A549 (cell line): ENCODE data around the gene NSD2. TPM values are rescaled to one million over a fixed set of nuclear protein-coding genes. Genes with fewer than 3 reads are reported as not detected.

Experiments
- ATAC-seq, 2 experiments: fragments of 200-7000 bp in 1 of 2; fragments of >200 bp in 1 of 2; cut with Nextera tagmentation in 1 of 2; cut with Tn5 transposase in 1 of 2; 3 replicates each; pipeline versions ENCODE4 v1.8.0 to v1.9.1; 2018 to 2020; ENCODE audit warnings: mild to moderate bottlenecking in 1 of 2, moderate library complexity in 1 of 2
- CTCF ChIA-PET: fragments of 300-600 bp; sonication (Branson Sonifier 250); formaldehyde crosslinking; extraction: SDS; loops from one replicate; lab custom pipeline; 2021; ENCODE audit warnings: antibody characterized with exemption, inconsistent platforms; lab: Yijun Ruan, JAX
- POLR2A ChIA-PET: fragments of 350-600 bp; formaldehyde crosslinking; extraction: SDS; loops from one replicate; lab custom pipeline; 2021; ENCODE audit warnings: antibody characterized with exemption, inconsistent platforms; lab: Yijun Ruan, JAX
- DNase-seq, 2 experiments: peaks; one replicate each; pipeline versions ENCODE4 v3.0.0 to v3.0.0-alpha.2; 2011 to 2016; ENCODE audit warnings: low read depth in 1 of 2, low spot score in 1 of 2
- FAIRE-seq: peaks from 2 replicates; lab custom pipeline; 2011; peaks lifted over from hg19 to GRCh38; lab: Jason Lieb, UNC
- H3K27ac ChIP-seq, 2 experiments: fragments of >200 bp; sonication (Bioruptor Twin); formaldehyde crosslinking; 3 replicates each; pipeline ENCODE4 v1.5.1; 2016 to 2017
- H3K4me1 ChIP-seq: fragments of >200 bp; sonication (Bioruptor Twin); formaldehyde crosslinking; 3 replicates; pipeline ENCODE4 v1.6.1; 2016
- H3K4me2 ChIP-seq: fragments of >200 bp; sonication (Bioruptor Twin); formaldehyde crosslinking; 3 replicates; pipeline ENCODE4 v1.6.1; 2016
- H3K4me3 ChIP-seq: fragments of >200 bp; sonication (Bioruptor Twin); formaldehyde crosslinking; 3 replicates; pipeline ENCODE4 v1.5.1; 2016
- H3K9me3 ChIP-seq: fragments of >200 bp; sonication (Bioruptor Twin); formaldehyde crosslinking; 3 replicates; pipeline ENCODE4 v1.6.1; 2016
- BCL3 ChIP-seq: fragments of >200 bp; sonication (Bioruptor Twin); formaldehyde crosslinking; IDR thresholded peaks from 3 replicates; pipeline ENCODE4 v1.6.1; 2016
- CBX2 ChIP-seq: fragments of 200-600 bp; sonication (generic); IDR thresholded peaks from 2 replicates; pipeline ENCODE4 v1.6.1; 2016; ENCODE audit warnings: low read depth, mild to moderate bottlenecking, borderline replicate concordance
- CEBPB ChIP-seq, 2 experiments: fragments of >200 bp in 1 of 2; sonication (Bioruptor Twin) in 1 of 2; formaldehyde crosslinking in 1 of 2; IDR thresholded peaks; 2 replicates each; pipeline ENCODE4 v1.6.1; 2012 to 2016
- CHD2 ChIP-seq: fragments of 150-350 bp; IDR thresholded peaks from 2 replicates; pipeline ENCODE4 v1.6.1; 2014; ENCODE audit warnings: low read length; ENCODE audit not compliant: partially characterized antibody
- EHMT2 ChIP-seq: fragments of 200-600 bp; sonication (generic); IDR thresholded peaks from 2 replicates; pipeline ENCODE4 v1.6.1; 2016; ENCODE audit warnings: antibody characterized with exemption, low read depth, mild to moderate bottlenecking, moderate library complexity
- FOSB ChIP-seq: fragments of 250-450 bp; sonication (Bioruptor Pico); IDR thresholded peaks from 2 replicates; pipeline ENCODE4 v1.5.0; 2020; ENCODE audit warnings: mild to moderate bottlenecking, moderate library complexity
- FOSL2 ChIP-seq, 2 experiments: fragments of 450-650 bp in 1 of 2; fragments of >200 bp in 1 of 2; sonication (Bioruptor Twin) in 1 of 2; formaldehyde crosslinking; IDR thresholded peaks; 2 replicates each; pipeline versions ENCODE4 v1.5.0 to v1.6.1; 2016 to 2020; ENCODE audit warnings: mild to moderate bottlenecking in 1 of 2, moderate library complexity in 1 of 2
- FOXS1 ChIP-seq: fragments of 250-450 bp; sonication (Bioruptor Pico); IDR thresholded peaks from 2 replicates; pipeline ENCODE4 v1.5.0; 2020; ENCODE audit warnings: mild to moderate bottlenecking, moderate library complexity
- GATA3 ChIP-seq: IDR thresholded peaks from 2 replicates; pipeline ENCODE4 v1.6.1; 2012; ENCODE audit warnings: borderline replicate concordance
- HES2 ChIP-seq: fragments of >200 bp; sonication (Bioruptor Twin); formaldehyde crosslinking; IDR thresholded peaks from 2 replicates; pipeline ENCODE4 v1.6.1; 2016
- NPAS2 ChIP-seq: fragments of 250-450 bp; sonication (Bioruptor Pico); IDR thresholded peaks from 2 replicates; pipeline ENCODE4 v1.8.0; 2022; ENCODE audit warnings: mild to moderate bottlenecking, moderate library complexity, borderline replicate concordance
- POLR2A ChIP-seq: IDR thresholded peaks from 2 replicates; pipeline ENCODE4 v1.6.1; 2012; ENCODE audit warnings: mild to moderate bottlenecking, low read length
- RCOR1 ChIP-seq: fragments of 150-350 bp; IDR thresholded peaks from 2 replicates; pipeline ENCODE4 v1.6.1; 2014; ENCODE audit warnings: antibody characterized with exemption, low read length, low read depth
- RFX5 ChIP-seq: fragments of 450-650 bp; IDR thresholded peaks from 2 replicates; pipeline ENCODE4 v1.7.1; 2014; ENCODE audit warnings: antibody characterized with exemption, mild to moderate bottlenecking, moderate library complexity
- SMC3 ChIP-seq: fragments of >200 bp; sonication (Bioruptor Twin); formaldehyde crosslinking; IDR thresholded peaks from 3 replicates; pipeline ENCODE4 v1.6.1; 2018; ENCODE audit warnings: inconsistent platforms
- TP53 ChIP-seq: fragments of 250-450 bp; sonication (Bioruptor Pico); IDR thresholded peaks from 2 replicates; pipeline ENCODE4 v1.5.0; 2021; ENCODE audit warnings: mild to moderate bottlenecking, moderate library complexity
- WGBS: methylation state at CpG from one replicate; pipeline ENCODE4 v1.1.6; 2017; ENCODE audit errors: missing lambda C conversion rate; 5-methylcytosine and 5-hydroxymethylcytosine counted together
- polyA plus RNA-seq, 4 experiments: library from polyadenylated mRNA; depleted of rRNA in 3 of 4; stranded (reverse); fragments of >200 nt; fragmentation: RNase III in 1 of 4; extraction: RNeasy Plus Mini Kit Qiagen cat#74134 plus additional on column Dnase treatment in 1 of 4; gene quantifications; 2 replicates in 3 of 4; 3 replicates in 1 of 4; pipeline ENCODE4 v1.2.3, GENCODE V29; 2011 to 2017
- TF ChIP-seq, protein P1 (sequence below): fragments of 450-650 bp; IDR thresholded peaks from 2 replicates; pipeline ENCODE4 v1.6.1; 2014; ENCODE audit warnings: antibody characterized with exemption

Gene NSD2
- polyA plus RNA-seq, 2 of the 4 experiments (the other 2 are of a cell fraction), result 43.8 to 49.3 TPM

GRCh38 chr4:1973218-1973617, 102.0 kb downstream of the NSD2 start:
- no peak overlapping the region for H3K4me3 ChIP-seq
- CTCF ChIA-PET, result no interaction called here
- FAIRE-seq, result no peak
- no peaks in the 10 kb centered on the region for H3K4me1 ChIP-seq
- POLR2A ChIA-PET, result no interaction called here
- H3K9me3 ChIP-seq, result no peaks in the 10 kb centered on the region
- no peak overlapping the region for H3K4me2 ChIP-seq
- H3K27ac ChIP-seq, result no peak overlapping the region
- WGBS, result 94% methylated on average over 12 of the region's 12 CpGs
- no peak for DNase-seq
- TF ChIP-seq RCOR1 (no peak), SMC3 (no peak)
- ATAC-seq, result no peak

GRCh38 chr4:1973661-1974060, 102.5 kb downstream of the NSD2 start:
- WGBS, result 96% methylated on average over 13 of the region's 18 CpGs
- CTCF ChIA-PET, result no interaction called here
- ATAC-seq, result no peak
- no peaks in the 10 kb centered on the region for H3K4me1 ChIP-seq
- no peaks in the 10 kb centered on the region for H3K9me3 ChIP-seq
- no peak for TF ChIP-seq RFX5
- no peak for TF ChIP-seq CBX2
- TF ChIP-seq EHMT2, result no peak
- no peak for TF ChIP-seq FOSL2 (IDR thresholded peaks at IDR 0.05)
- TF ChIP-seq FOSL2 (CRISPR knock-in tag; IDR thresholded peaks at IDR 0.05), result no peak
- TF ChIP-seq CHD2, result no peak
- TF ChIP-seq HES2, result no peak
- no peak for TF ChIP-seq FOXS1 (CRISPR knock-in tag)
- TF ChIP-seq, all 56 proteins: peak for 0
- H3K4me2 ChIP-seq, result no peak overlapping the region
- no peak overlapping the region for H3K27ac ChIP-seq
- FAIRE-seq (no peak), DNase-seq (no peak)
- POLR2A ChIA-PET, result no interaction called here
- no peak overlapping the region for H3K4me3 ChIP-seq

DNA sequence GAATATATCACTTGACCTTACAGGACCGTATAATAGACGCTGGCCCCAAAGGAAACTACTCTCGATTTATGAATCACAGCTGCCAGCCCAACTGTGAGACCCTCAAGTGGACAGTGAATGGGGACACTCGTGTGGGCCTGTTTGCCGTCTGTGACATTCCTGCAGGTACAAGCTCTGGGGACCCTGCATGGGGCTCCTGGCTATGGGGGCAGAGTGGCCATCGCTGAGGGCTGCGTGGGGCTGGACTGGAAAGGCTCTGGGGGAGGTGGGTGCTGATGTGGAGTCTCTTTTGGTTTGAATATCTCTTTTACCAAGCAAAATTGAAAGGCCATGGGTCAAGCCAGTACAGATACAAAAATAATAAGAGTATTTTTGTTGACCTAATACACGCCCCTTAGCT, 103.6 kb downstream of the NSD2 start:
- ChIA-PET POLR2A (no interaction called here), CTCF (interaction anchor here (0.6 kb wide), 1 partner anchor 36 kb away, joined by 4 read pairs; no protein-coding TSS in a partner anchor)
- FAIRE-seq (no peak), DNase-seq (no peak), ATAC-seq (no peak)
- Histone ChIP-seq H3K9me3 (no peaks in the 10 kb centered on the region), H3K4me3 (no peak overlapping the region), H3K4me1 (no peaks in the 10 kb centered on the region), H3K27ac (no peak overlapping the region), H3K4me2 (no peak overlapping the region)
- TF ChIP-seq GATA3 (no peak), BCL3 (no peak), NPAS2 (CRISPR knock-in tag) (no peak), TP53 (no peak), RFX5 (no peak), RCOR1 (no peak), FOSB (CRISPR knock-in tag) (no peak)
- 93% methylated on average over 7 of the region's 8 CpGs for WGBS

DNA sequence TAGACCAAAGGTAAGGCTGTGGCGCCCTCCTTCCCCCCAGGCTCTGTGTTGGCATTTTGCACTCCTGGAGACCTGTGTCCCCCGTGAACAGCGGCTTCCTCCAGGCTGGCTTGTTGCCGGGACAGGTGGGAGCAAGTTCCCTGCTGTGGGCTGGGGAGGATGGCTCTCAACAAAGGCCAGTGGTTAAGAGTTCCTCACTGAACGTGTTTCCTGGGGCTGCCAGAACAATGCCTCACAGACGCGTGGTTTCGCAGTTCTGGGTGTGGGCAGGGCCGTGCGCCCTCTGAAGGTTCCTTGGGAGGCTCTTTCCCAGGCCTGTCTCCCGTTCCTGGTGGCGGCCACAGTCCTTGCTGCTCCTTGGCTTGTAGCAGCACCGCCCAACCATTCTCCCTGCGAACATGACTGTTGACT, 104.2 kb downstream of the NSD2 start:
- Histone ChIP-seq H3K4me1 (no peaks in the 10 kb centered on the region), H3K9me3 (no peaks in the 10 kb centered on the region), H3K4me2 (no peak overlapping the region), H3K27ac (no peak overlapping the region), H3K4me3 (no peak overlapping the region)
- CTCF ChIA-PET, result interaction anchor here (0.6 kb wide), 1 partner anchor 35 kb away, joined by 4 read pairs; no protein-coding TSS in a partner anchor
- 95% methylated on average over 10 of the region's 14 CpGs for WGBS
- ATAC-seq, result no peak
- FAIRE-seq, result no peak
- POLR2A ChIA-PET, result no interaction called here
- no peak for TF ChIP-seq CHD2
- no peak for TF ChIP-seq POLR2A
- no peak for TF ChIP-seq CEBPB (IDR thresholded peaks at IDR 0.05)
- TF ChIP-seq, protein P1, sequence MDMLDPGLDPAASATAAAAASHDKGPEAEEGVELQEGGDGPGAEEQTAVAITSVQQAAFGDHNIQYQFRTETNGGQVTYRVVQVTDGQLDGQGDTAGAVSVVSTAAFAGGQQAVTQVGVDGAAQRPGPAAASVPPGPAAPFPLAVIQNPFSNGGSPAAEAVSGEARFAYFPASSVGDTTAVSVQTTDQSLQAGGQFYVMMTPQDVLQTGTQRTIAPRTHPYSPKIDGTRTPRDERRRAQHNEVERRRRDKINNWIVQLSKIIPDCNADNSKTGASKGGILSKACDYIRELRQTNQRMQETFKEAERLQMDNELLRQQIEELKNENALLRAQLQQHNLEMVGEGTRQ, result no peak
- no peak for DNase-seq
